Activated B cell treated with CpG ODN at 0.5 μM for 24 hours (primary cell): ENCODE measurements around the gene CDKAL1. TPM values are rescaled to one million over a fixed set of nuclear protein-coding genes. Genes with fewer than 3 reads are reported as not detected.
"Not testable (repeated sequence)": the region's sequence is repeated elsewhere in the genome, so short reads cannot be mapped to it uniquely, and the experiment has no call there.

ENCODE experiments used
- ATAC-seq: fragments of 200-7000 bp; cut with Tn5 transposase; one replicate; pipeline ENCODE4 v1.10.0; 2021; ENCODE audit warnings: low read depth, mild to moderate bottlenecking, moderate library complexity
- CTCF ChIA-PET: fragments of 350-600 bp; sonication (Branson Sonifier 250); formaldehyde crosslinking; loops from one replicate; lab custom pipeline; 2021; ENCODE audit warnings: antibody characterized with exemption; lab: Charles Lee
- POLR2A ChIA-PET: fragments of 350-600 bp; sonication (Branson Sonifier 250); formaldehyde crosslinking; loops from one replicate; lab custom pipeline; 2021; ENCODE audit warnings: antibody characterized with exemption; lab: Charles Lee
- DNase-seq: peaks from one replicate; pipeline ENCODE4 v3.0.0; 2022
- H3K27ac Mint-ChIP-seq: one replicate; pipeline ENCODE4 v1.8.0; 2020; ENCODE audit warnings: mixed read lengths
- H3K27me3 Mint-ChIP-seq: one replicate; pipeline ENCODE4 v1.8.0; 2021; ENCODE audit warnings: mixed read lengths
- H3K36me3 Mint-ChIP-seq: one replicate; pipeline ENCODE4 v1.8.0; 2021; ENCODE audit warnings: low read depth, mixed read lengths
- H3K4me1 Mint-ChIP-seq: one replicate; pipeline ENCODE4 v1.8.0; 2021; ENCODE audit warnings: mixed read lengths
- H3K4me3 Mint-ChIP-seq: one replicate; pipeline ENCODE4 v1.8.0; 2020; ENCODE audit warnings: mild to moderate bottlenecking, mixed read lengths
- H3K9me3 Mint-ChIP-seq: one replicate; pipeline ENCODE4 v1.8.0; 2020; ENCODE audit warnings: mixed read lengths
- CTCF ChIP-seq: fragments of 200-600 bp; IDR thresholded peaks from one replicate; pipeline ENCODE4 v1.8.0; 2022; ENCODE audit warnings: antibody characterized with exemption, mild to moderate bottlenecking
- intact Hi-C: fragments of 100-400 bp; cut with micrococcal nuclease; formaldehyde crosslinking; loops from one replicate; pipeline ENCODE4 v1.15.1; 2024
- total RNA-seq: library from RNA; stranded (reverse); gene quantifications from 2 replicates; pipeline ENCODE4 v1.2.3, GENCODE V29; 2022

The CDKAL1 gene
- total RNA-seq, 1 donor from 2014 or later: 31.9 TPM

GRCh38 chr6:21241231-21242130, 707.2 kb downstream of the CDKAL1 start:
- Mint-ChIP-seq H3K4me3 (no peak overlapping the region), H3K36me3 (peaks cover 7% of the 10 kb centered on the region), H3K27me3 (no peaks in the 10 kb centered on the region), H3K9me3 (peaks cover 3% of the 10 kb centered on the region), H3K27ac (no peak overlapping the region), H3K4me1 (peaks cover 8% of the 10 kb centered on the region)
- TF ChIP-seq CTCF: no peak
- ATAC-seq: no peak
- POLR2A ChIA-PET: no interaction called here
- no peak for DNase-seq
- CTCF ChIA-PET: no interaction called here
- intact Hi-C loops: no loop called here

GRCh38 chr6:21244897-21245470, 710.7 kb downstream of the CDKAL1 start:
- intact Hi-C loops: no loop called here
- no peak overlapping the region for H3K27ac Mint-ChIP-seq
- no peaks in the 10 kb centered on the region for H3K9me3 Mint-ChIP-seq
- ATAC-seq: no peak
- no peak for TF ChIP-seq CTCF
- H3K36me3 Mint-ChIP-seq: no peaks in the 10 kb centered on the region
- no peak overlapping the region for H3K4me3 Mint-ChIP-seq
- CTCF ChIA-PET: no interaction called here
- DNase-seq: no peak
- POLR2A ChIA-PET: no interaction called here
- peaks cover 10% of the 10 kb centered on the region for H3K4me1 Mint-ChIP-seq
- H3K27me3 Mint-ChIP-seq: no peaks in the 10 kb centered on the region

GRCh38 chr6:21245488-21245887, 711.2 kb downstream of the CDKAL1 start:
- Mint-ChIP-seq H3K9me3 (no peaks in the 10 kb centered on the region), H3K36me3 (no peaks in the 10 kb centered on the region), H3K4me1 (peaks cover 10% of the 10 kb centered on the region), H3K27ac (no peak overlapping the region), H3K4me3 (no peak overlapping the region), H3K27me3 (no peaks in the 10 kb centered on the region)
- ChIA-PET POLR2A (no interaction called here), CTCF (no interaction called here)
- DNase-seq (no peak), ATAC-seq (no peak)
- TF ChIP-seq CTCF: no peak
- intact Hi-C loops: no loop called here

DNA sequence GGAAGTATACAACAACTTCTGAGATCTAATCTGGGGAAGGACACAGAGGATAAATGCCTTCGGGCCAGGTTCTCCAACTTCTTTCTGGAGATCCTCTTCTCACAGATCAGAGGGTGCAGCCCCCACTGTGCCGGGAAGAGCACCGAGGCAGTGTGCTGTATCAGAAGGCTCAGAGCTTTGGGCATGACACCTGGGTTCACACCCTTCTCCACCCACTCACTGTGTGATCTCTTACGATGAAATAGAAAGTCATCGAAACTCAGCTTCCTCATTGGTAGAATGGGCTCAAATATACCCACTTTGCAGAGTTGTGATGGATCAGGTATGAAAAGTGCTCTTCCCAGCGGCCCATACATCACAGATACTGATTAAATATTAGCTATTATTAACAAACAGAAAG, 711.8 kb downstream of the CDKAL1 start:
- H3K36me3 Mint-ChIP-seq: no peaks in the 10 kb centered on the region
- no peak overlapping the region for H3K27ac Mint-ChIP-seq
- H3K27me3 Mint-ChIP-seq: no peaks in the 10 kb centered on the region
- peaks cover 10% of the 10 kb centered on the region for H3K4me1 Mint-ChIP-seq
- CTCF ChIA-PET: no interaction called here
- no peak for ATAC-seq
- no peak for TF ChIP-seq CTCF
- DNase-seq: no peak
- no peak overlapping the region for H3K4me3 Mint-ChIP-seq
- POLR2A ChIA-PET: no interaction called here
- H3K9me3 Mint-ChIP-seq: no peaks in the 10 kb centered on the region
- intact Hi-C loops: no loop called here

- H3K27me3 Mint-ChIP-seq, H3K4me3 Mint-ChIP-seq, H3K4me1 Mint-ChIP-seq, H3K9me3 Mint-ChIP-seq, H3K36me3 Mint-ChIP-seq, POLR2A ChIA-PET, DNase-seq, intact Hi-C loops, ATAC-seq, CTCF ChIA-PET, H3K27ac Mint-ChIP-seq: not testable (repeated sequence)
Observed at GRCh38 chr6:21254460-21254859, 720.2 kb downstream of the CDKAL1 start.
